Upper lobe of left lung (tissue), 6 donors: Measurements from ENCODE around the gene ANO6. TPM values are rescaled to one million over a fixed set of nuclear protein-coding genes. Genes with fewer than 3 reads are reported as not detected.

Source experiments
- ATAC-seq, 2 donors: fragments of 200-7000 bp; cut with Tn5 transposase; one replicate each; pipeline ENCODE4 v1.9.1; 2022; ENCODE audit warnings: mild to moderate bottlenecking in 2 of 2, moderate library complexity in 2 of 2; ENCODE audit not compliant: low FRiP score in 2 of 2
- DNase-seq, 2 donors: peaks; one replicate each; pipeline ENCODE4 v3.0.0-alpha.2; 2019 to 2020
- H3K27ac ChIP-seq, 4 donors: fragments of 200-600 bp; sonication (generic); one replicate each; pipeline ENCODE4 v1.5.1; 2016 to 2019
- H3K27me3 ChIP-seq, 4 donors: fragments of 200-600 bp; sonication (generic); one replicate each; pipeline ENCODE4 v1.5.1; 2017 to 2019
- H3K36me3 ChIP-seq, 4 donors: fragments of 200-600 bp; sonication (generic); one replicate each; pipeline ENCODE4 v1.5.1; 2016 to 2019
- H3K4me1 ChIP-seq, 4 donors: fragments of 200-600 bp; sonication (generic); one replicate each; pipeline ENCODE4 v1.5.1; 2018 to 2019
- H3K4me3 ChIP-seq, 4 donors: fragments of 200-600 bp; sonication (generic); one replicate each; pipeline ENCODE4 v1.5.1; 2017 to 2019; ENCODE audit warnings: mild to moderate bottlenecking in 2 of 4, moderate library complexity in 1 of 4
- H3K9me3 ChIP-seq, 4 donors: fragments of 200-600 bp; sonication (generic); one replicate each; pipeline ENCODE4 v1.5.1; 2018 to 2019
- EP300 ChIP-seq, 4 donors: sonication (generic); formaldehyde crosslinking; IDR thresholded peaks; one replicate each; pipeline ENCODE4 v1.5.1; 2017; ENCODE audit warnings: antibody characterized with exemption in 4 of 4, control low read depth in 2 of 4
- POLR2A ChIP-seq, 4 donors: fragments of 450-650 bp; IDR thresholded peaks; one replicate each; pipeline ENCODE4 v1.5.1; 2016 to 2017; ENCODE audit warnings: antibody characterized with exemption in 4 of 4, mild to moderate bottlenecking in 2 of 4
- POLR2AphosphoS5 ChIP-seq, 2 donors: sonication (generic); formaldehyde crosslinking; IDR thresholded peaks; one replicate each; pipeline ENCODE4 v1.5.1; 2017; ENCODE audit warnings: antibody characterized with exemption in 2 of 2
- WGBS, 2 donors: methylation state at CpG; one replicate each; pipeline ENCODE4 v1.1.5; 2017 to 2018; 5-methylcytosine and 5-hydroxymethylcytosine counted together
- total RNA-seq, 6 donors: library from RNA; depleted of rRNA in 4 of 6; stranded (reverse); fragments of >200 nt in 4 of 6; gene quantifications; one replicate each; pipeline versions ENCODE4 v1.1.0 to v1.2.1, GENCODE V29; 2016 to 2021
- TF ChIP-seq, protein P1 (sequence below), 6 experiments: fragments of 450-650 bp in 4 of 6; fragments of 200-600 bp in 2 of 6; sonication (generic) in 2 of 6; IDR thresholded peaks; one replicate each; pipeline ENCODE4 v1.5.1; 2016 to 2019; ENCODE audit warnings: antibody characterized with exemption in 6 of 6
- donor health status: DM: no; HTN: no; CAD: no; lungs with moderate emphysema.
- donor health status: DM: no; HTN: yes; CAD: no; lungs with severe emphysema.

The ANO6 gene
- total RNA-seq, 6 donors from 2014 or later = 26.2 to 83.7 (median 57.9) TPM

DNA sequence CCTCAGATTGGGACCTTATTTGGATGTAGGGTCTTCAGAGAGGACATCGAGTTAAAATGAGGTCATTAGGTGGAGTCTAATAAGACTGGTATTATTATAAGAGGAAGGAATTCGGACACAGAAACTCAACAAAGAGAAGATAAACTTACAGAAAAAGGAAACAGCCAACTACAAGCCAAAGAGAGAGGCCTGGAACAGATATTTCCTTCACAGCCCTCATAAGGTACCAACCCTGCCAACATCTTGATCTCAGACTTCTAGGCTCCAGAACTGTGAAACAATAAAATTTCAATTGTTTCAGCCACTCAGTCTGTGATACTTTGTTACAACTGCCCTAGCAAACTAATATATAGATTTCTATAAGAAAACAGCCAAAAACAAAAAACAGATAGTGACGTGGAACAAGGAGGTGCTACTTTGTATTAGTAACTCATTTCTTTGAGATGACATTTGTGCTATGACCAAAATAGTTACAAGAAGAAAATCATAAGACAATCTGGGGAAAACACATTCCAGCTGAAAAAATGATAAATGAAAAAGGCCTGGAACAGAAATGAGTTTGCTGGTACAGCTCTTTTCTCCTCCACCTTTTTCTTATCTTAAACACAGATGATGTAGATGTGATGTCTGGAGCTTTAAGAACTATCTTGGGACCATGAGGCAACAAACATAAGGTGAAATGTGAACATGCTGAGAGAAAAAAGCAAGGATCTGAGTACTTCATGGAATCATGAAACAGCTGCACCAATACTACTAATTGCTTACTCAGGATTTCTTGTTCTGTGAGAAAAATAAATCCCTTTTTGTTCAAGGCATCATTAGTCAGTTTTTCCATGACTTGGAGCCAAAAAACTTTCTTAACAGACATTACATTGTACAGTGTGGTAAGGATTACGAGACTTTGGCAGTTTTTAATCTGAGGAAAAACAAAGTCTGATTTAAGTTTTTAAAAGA is 243.2 kb downstream of the ANO6 start:
- H3K36me3 ChIP-seq = no peaks in the 10 kb centered on the region
- no peaks in the 10 kb centered on the region for H3K9me3 ChIP-seq
- TF ChIP-seq POLR2AphosphoS5 (IDR thresholded peaks at IDR 0.05) = no peak
- TF ChIP-seq, protein P1, sequence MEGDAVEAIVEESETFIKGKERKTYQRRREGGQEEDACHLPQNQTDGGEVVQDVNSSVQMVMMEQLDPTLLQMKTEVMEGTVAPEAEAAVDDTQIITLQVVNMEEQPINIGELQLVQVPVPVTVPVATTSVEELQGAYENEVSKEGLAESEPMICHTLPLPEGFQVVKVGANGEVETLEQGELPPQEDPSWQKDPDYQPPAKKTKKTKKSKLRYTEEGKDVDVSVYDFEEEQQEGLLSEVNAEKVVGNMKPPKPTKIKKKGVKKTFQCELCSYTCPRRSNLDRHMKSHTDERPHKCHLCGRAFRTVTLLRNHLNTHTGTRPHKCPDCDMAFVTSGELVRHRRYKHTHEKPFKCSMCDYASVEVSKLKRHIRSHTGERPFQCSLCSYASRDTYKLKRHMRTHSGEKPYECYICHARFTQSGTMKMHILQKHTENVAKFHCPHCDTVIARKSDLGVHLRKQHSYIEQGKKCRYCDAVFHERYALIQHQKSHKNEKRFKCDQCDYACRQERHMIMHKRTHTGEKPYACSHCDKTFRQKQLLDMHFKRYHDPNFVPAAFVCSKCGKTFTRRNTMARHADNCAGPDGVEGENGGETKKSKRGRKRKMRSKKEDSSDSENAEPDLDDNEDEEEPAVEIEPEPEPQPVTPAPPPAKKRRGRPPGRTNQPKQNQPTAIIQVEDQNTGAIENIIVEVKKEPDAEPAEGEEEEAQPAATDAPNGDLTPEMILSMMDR (IDR thresholded peaks at IDR 0.05) = no peak
- TF ChIP-seq EP300 (IDR thresholded peaks at IDR 0.05) = no peak
- no peaks in the 10 kb centered on the region for H3K4me1 ChIP-seq
- DNase-seq (no peak), ATAC-seq (peak in 1 of 2 donors; percentile 63)
- no peaks in the 10 kb centered on the region for H3K27me3 ChIP-seq
- H3K4me3 ChIP-seq = no peak overlapping the region
- H3K27ac ChIP-seq = no peak overlapping the region
- 62 to 71% methylated on average over 4 of the region's 4 CpGs for WGBS, 2 donors

DNA sequence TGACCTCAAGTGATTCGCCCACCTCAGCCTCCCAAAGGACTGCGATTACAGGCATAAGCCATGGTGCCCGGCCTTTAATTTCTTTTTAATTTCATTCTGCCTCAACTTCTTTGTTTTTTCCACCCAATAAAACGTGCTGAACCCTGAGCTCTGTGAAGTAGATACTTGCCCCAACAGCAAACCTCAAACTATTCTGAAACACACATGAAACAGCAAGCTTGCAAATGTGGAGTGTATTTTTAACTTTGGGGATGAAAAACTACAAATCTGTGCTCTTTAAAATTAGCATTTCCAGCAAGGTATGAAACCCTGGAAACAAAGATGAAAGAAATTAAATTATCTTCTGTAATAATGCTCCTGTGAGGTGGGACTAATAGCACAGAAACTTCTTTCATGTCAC is 246.6 kb downstream of the ANO6 start:
- Histone ChIP-seq H3K4me3 (no peak overlapping the region), H3K4me1 (no peaks in the 10 kb centered on the region), H3K9me3 (no peaks in the 10 kb centered on the region), H3K27ac (no peak overlapping the region), H3K27me3 (no peaks in the 10 kb centered on the region), H3K36me3 (no peaks in the 10 kb centered on the region)
- WGBS, 2 donors = 84 to 91% methylated on average over 4 of the region's 4 CpGs
- TF ChIP-seq, protein P1 (IDR thresholded peaks at IDR 0.05) = no peak
- no peak for TF ChIP-seq POLR2A (IDR thresholded peaks at IDR 0.05)
- TF ChIP-seq EP300 (IDR thresholded peaks at IDR 0.05) = no peak
- no peak for TF ChIP-seq POLR2AphosphoS5 (IDR thresholded peaks at IDR 0.05)
- ATAC-seq (no peak), DNase-seq (no peak)

DNA sequence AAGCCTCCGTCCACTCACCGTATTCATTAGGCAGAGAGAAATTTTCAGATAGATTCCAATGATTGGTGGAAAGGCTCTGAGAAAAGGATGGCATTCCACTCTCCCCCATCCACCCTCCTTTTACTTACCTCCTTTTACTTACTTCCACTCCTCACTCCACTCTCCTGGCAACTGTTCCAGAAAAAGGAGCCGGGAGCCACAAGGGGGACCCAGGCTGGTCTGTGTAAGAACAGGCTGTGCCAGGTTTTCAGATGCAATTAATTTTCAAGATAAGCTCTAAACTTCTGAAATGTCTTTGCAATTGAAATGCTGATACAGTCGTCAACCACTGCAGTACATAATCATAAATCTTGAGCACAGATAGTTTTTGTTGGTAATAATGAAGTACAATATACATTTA is 248.8 kb downstream of the ANO6 start:
- H3K4me1 ChIP-seq = no peaks in the 10 kb centered on the region
- no peaks in the 10 kb centered on the region for H3K27me3 ChIP-seq
- H3K9me3 ChIP-seq = no peaks in the 10 kb centered on the region
- WGBS, 2 donors = 63 to 76% methylated on average over 4 of the region's 4 CpGs
- TF ChIP-seq, protein P1 (IDR thresholded peaks at IDR 0.05) = no peak
- TF ChIP-seq EP300 (IDR thresholded peaks at IDR 0.05) (no peak), POLR2A (IDR thresholded peaks at IDR 0.05) (no peak), POLR2AphosphoS5 (IDR thresholded peaks at IDR 0.05) (no peak)
- ATAC-seq = no peak
- H3K4me3 ChIP-seq = no peak overlapping the region
- no peak overlapping the region for H3K27ac ChIP-seq
- no peaks in the 10 kb centered on the region for H3K36me3 ChIP-seq
- DNase-seq = no peak

DNA sequence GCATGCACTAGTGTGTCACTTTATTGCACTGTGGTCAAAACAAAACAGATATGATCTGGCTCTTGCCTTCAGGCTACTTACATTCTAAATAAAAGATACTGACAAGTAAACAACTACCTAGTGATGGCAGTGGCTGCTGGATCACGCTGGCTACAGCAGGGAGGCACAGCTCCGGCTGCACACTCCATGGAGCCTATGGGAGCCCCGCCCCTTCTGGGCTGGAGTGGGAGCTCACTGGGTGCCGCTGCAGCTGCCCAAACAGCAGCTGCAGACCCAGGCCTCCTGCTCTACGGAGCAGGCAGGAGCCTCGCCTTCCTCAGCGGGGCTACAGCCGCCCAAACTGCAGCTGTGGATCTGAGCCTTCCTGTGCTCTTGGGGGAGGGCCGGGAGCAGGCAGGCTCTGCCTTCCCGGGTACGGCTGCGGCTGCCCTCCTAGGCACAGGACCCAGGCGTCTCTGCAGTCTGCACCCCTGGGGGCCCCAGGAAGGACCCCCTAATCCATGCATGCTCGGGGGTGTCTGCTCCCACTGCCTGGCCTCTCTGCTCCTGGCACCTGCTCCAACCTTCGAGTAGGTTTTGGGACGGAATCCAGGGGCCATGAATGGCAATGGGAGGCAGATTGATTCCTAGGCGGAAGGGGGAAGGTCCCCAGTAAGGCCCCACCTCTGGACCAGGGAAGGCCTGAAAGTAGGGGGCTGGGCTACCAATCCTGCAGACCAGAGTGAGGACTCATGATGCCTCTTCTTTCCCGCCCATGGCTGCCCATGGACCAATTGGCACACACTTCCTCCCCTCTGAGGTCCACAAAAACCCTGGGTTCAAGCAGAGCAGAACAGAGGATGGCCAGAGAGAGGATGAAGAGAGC is 253.1 kb downstream of the ANO6 start:
- Histone ChIP-seq H3K9me3 (peaks cover 0 to 2% (median 0%) of the 10 kb centered on the region in 4 donors), H3K27ac (no peak overlapping the region), H3K4me3 (no peak overlapping the region), H3K27me3 (no peaks in the 10 kb centered on the region), H3K4me1 (no peaks in the 10 kb centered on the region), H3K36me3 (no peaks in the 10 kb centered on the region)
- peak in 1 of 2 donors; percentile 61 for ATAC-seq
- WGBS, 2 donors = 92 to 94% methylated on average over 12 to 16 of the region's 18 CpGs
- peak in 1 of 2 donors; percentile 51 for DNase-seq
- TF ChIP-seq POLR2AphosphoS5 (IDR thresholded peaks at IDR 0.05) (no peak), POLR2A (IDR thresholded peaks at IDR 0.05) (no peak), EP300 (IDR thresholded peaks at IDR 0.05) (no peak)
- TF ChIP-seq, protein P1 (IDR thresholded peaks at IDR 0.05) = no peak
